Keratinocyte (primary cell): Measurements from ENCODE around the gene LHFPL6.

ENCODE experiments used
- EZH2 ChIP-seq: IDR thresholded peaks from one replicate; pipeline ENCODE4 v1.6.1; 2012; ENCODE audit warnings: inconsistent platforms, mild to moderate bottlenecking, low read length, moderate library complexity
- TF ChIP-seq, protein P1 (sequence below), 3 experiments: IDR thresholded peaks in 1 of 3; conservative IDR thresholded peaks in 1 of 3; optimal IDR thresholded peaks in 1 of 3; 2 replicates in 2 of 3; 3 replicates in 1 of 3; pipeline versions ENCODE3 to v1.5.1; 2011; ENCODE audit warnings: low read length in 3 of 3, mild to moderate bottlenecking in 3 of 3, moderate library complexity in 2 of 3, control low read depth in 1 of 3, inconsistent platforms in 1 of 3; ENCODE audit not compliant: insufficient read depth in 2 of 3; ENCODE audit errors: extremely low read depth in 1 of 3

GRCh38 chr13:39419876-39420275, 183.1 kb downstream of the LHFPL6 start:
- TF ChIP-seq, protein P1, sequence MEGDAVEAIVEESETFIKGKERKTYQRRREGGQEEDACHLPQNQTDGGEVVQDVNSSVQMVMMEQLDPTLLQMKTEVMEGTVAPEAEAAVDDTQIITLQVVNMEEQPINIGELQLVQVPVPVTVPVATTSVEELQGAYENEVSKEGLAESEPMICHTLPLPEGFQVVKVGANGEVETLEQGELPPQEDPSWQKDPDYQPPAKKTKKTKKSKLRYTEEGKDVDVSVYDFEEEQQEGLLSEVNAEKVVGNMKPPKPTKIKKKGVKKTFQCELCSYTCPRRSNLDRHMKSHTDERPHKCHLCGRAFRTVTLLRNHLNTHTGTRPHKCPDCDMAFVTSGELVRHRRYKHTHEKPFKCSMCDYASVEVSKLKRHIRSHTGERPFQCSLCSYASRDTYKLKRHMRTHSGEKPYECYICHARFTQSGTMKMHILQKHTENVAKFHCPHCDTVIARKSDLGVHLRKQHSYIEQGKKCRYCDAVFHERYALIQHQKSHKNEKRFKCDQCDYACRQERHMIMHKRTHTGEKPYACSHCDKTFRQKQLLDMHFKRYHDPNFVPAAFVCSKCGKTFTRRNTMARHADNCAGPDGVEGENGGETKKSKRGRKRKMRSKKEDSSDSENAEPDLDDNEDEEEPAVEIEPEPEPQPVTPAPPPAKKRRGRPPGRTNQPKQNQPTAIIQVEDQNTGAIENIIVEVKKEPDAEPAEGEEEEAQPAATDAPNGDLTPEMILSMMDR (optimal IDR thresholded peaks at IDR 0.05 in 1 of 3, IDR thresholded peaks at IDR 0.05 in 1 of 3, conservative IDR thresholded peaks at IDR 0.05 in 1 of 3; ENCODE audit: extremely low read depth in 1 of 3, insufficient read depth in 2 of 3, low read length in 3 of 3), result no peak
- no peak for TF ChIP-seq EZH2
